DMS 273 treated with DMSO at 0.1 percent for 48 hours (cell line): Measurements from ENCODE around the gene SYNDIG1.

Experiments
- DNase-seq: peaks from one replicate; lab custom pipeline; 2025; lab: John Stamatoyannopoulos, UW

Gene SYNDIG1

DNA sequence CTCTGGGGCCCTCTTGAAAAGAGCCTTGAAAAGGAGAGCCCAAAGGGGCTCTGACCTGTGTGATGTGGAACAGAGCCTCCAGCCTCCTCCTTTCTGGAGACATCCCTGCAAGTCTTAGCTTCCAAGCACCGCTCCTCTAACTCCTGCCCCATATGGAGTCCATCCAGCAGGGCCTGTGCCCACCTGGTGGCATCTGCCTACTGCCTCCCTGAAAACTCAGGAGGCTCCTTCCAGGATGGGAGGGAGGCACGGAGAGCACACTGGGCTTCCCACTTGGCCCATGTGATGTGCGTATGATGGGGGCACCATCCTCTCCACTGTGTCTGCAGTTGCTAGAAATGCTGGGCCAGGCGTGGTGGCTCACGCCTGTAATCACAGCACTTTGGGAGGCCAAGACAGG is 98.1 kb downstream of the SYNDIG1 start:
- no peak for DNase-seq

DNA sequence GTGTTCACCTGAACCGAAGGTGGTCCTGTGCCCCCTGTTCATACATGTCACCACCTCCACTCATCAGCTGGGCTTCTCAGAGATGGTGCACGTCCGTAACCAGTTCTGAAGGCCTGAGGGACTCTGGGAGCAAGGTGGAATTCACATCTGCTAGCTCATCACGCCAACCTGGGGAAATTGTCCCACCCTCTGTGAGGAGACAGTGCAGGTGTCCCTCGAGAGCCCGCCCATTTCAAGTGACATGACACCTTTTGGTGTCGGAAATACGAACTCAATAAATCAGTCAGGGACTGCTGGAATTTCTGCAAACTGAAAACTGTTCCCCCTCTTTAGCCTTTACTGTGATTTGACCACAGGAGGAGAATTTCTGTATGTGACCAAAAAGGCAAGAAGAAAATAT is 99.4 kb downstream of the SYNDIG1 start:
- no peak for DNase-seq

DNA sequence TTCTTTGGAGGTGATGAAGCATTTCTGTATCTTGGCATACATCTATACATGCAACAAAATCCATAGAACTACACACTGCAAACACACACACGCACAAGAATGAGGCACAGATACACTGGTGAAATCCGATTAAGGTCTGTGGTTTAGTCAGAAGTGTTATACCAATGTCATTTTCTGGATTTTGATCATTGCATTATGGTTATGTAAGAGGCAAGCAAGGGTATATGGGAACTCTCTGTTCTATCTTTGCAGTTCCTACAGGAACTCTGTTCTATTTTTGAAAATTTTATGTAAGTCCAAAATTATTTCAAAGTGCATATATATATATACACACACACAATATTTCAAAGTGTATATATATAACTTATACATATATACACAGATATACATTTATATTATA is 101.7 kb downstream of the SYNDIG1 start:
- DNase-seq: no peak

DNA sequence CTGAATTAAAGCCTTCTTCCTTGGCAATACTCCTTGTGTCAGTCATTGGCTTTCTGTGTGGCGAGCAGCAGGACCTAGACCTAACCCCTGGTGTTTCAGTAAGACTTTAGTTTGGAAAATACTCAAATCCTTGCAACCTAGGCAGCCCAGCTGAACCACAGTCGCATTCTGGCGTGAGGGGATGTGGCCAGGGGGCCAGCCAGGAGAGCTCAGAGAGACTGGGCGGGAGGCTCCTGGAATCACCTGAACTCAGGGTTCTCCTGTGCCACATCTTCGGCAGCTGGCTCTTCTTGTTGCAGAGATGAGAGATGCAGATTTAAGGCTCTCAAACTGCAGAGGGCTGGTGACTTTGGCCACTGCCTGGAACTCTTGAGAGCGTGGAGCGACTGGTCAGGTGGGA is 102.7 kb downstream of the SYNDIG1 start:
- no peak for DNase-seq

DNA sequence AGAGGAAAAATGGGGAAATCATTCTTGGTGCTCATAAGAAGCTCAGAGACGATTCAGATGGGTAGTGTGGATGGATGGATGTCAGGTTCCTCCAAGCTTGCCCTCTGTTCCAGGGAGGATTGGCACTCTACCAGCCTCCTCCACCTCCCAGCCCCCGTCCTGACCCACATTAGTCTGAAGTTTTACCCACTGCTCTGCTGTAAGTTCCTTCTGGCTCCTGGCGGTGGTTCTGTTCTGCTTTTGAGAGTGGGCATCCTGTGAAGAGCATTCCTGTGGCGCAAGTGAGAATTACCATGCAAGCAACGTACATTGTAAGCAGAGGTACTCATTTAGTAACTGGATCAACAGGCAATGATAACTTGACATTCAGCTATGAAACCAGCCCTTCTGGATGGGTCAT is 103.4 kb downstream of the SYNDIG1 start:
- DNase-seq: no peak

DNA sequence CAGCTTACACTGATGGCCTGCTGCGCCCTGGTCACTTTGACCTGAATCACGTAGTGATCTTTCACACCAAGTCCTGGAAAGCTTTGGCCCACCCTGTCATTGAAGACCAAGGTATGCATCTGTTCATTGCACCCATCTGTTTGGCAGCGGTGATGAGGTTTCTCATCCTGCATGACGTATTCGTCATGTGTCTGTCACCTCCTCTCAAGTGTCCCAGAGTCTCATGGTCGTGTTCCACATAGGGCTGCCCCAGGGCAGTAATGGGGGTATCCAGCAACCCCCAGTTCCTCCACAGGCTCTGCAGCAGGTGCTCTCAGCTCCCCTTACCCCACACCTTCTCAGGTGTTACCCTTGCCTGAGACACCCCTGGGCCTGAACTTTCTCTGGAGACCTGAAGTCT is 104.1 kb downstream of the SYNDIG1 start:
- no peak for DNase-seq

DNA sequence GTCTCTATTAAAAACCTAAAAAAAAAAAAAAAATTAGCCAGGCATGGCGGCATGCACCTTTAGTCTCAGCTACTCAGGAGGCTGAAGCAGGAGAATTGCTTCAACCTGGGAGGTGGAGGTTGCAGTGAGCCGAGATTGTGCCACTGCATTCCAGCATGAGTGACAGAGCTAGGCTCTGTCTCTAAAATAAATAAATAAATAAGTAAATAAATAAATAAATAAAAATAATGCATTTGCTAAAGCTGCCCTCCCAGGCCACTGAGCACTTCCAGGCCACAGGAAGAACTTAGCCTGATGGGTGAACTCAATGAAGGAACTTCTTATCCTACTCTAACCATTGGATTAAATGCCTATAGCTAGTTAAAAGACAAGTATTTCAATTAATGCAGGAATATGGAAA is 104.9 kb downstream of the SYNDIG1 start:
- DNase-seq: no peak

DNA sequence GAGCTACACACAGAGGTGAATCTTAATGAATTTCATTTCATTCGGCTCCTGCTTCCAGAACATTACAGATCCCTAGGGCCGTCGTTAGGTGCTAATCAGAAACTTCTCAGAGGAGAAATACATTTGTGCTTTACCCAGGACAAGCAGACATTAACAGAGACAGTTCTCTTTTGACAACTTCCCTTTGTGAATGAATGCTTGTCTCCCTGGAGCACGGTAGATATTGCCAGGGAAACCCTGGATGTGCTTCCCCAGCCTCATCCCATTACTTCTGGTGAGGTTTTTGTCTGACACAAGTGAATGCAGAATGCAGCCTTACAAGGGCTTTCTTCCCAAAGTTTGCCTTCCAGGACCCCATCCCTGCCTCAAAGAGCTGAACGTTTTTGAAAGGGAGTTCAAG is 105.4 kb downstream of the SYNDIG1 start:
- no peak for DNase-seq

DNA sequence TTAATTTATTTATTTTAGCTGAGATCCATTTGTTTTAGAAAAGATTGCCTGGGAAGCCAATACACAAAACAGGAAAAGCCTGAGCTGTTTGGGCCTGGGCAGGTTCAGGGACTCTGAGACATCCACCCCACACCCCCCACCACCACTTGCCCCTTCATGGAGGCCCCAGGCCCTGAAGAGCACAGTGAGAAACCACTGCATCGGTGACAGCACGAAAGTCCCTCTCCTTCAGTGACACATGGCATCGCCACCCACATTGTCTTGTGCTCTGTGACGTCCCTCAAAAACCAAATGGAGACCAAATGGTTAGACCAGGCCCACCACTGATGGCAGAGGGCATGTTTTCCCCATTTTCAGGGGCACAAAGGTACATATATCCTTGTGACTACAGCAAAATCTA is 106.4 kb downstream of the SYNDIG1 start:
- DNase-seq: no peak

DNA sequence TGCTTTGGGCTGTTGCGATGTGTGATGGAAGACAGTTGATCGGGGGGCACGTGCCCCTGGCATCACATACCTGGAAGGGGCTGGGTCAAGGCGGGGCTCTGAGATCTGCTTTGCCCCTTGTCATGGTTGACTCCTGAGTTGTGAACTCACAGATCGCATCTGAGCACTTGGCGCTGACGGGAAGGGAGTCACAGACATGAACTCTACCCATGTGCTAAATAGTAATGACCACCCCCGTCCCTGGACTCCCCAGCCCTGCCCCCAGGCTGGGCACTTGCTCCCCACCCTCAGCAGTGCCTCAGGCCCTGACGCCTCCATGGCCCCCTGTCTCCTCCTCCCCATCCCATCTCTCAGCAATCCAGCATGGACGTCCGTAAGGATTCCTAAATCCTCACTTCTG is 107.0 kb downstream of the SYNDIG1 start:
- no peak for DNase-seq

DNA sequence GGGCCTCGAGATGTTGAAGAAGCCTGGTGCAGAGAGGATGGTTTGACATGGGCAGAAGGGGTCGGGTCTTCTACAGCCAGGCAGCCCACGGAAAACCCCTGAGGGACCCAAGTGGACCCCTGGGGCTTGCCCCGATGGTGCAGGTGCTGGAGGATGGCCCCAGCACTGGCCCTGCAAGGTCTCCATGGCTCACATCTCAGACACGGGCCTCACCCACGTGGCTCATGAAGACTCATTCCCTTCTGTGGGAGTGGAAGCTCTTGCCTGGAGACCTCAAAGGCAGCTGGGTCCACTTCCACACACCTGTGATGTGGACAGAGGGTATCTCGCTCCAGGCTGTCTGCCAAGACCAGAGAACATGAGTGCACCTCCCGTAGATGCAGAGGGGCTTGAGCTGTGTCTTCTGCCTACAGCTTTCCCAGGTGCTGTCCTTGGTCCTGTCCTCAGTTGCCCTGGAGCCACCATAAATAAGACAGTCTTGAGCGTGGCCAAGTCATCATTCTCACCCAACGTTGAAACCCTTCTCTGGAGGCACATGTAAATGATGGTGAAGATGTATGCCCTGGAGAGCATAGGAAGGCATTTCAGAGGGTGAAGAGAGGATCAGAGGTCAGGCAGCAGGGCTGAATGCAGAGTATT is 108.0 kb downstream of the SYNDIG1 start:
- no peak for DNase-seq

DNA sequence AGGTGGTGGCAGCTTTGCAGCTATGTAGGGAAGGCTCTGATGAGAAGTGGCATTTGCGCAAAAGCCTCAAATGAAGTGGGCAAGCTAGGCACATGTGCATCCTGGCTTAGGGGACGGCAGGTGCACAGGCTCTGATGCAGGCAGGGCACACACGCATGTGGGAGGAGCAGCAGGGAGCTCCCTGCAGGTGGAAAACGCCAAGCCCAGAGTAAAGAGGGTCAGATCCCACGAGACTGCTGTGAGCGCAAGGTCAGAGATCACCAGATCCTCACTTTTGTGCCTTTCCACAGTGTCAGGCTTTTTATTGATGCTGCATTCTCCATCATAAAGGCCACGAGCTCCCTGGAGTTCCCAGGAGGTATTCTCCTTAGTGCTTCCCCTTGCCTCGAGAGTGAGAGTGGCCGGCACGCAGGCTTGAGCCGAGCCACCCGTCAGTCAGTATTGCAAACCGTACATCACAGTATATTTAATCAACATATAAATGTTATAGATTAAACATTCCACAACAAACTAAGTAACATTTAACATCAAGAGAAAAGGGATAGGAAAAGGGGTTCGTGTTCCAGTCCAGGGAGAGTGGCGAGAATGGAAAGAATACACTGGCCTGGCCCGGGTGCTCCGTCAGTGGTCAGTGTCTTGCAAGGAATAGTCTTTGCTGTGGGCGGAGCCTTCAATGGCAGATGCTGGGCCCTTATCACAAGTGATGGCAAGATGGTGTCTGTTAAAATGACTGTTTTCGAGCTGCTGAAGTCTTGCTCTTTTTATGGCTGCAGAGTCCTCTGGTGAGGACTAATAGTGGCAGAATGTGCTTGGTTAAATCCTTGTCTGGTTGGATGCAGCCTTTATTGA is 109.4 kb downstream of the SYNDIG1 start:
- no peak for DNase-seq

DNA sequence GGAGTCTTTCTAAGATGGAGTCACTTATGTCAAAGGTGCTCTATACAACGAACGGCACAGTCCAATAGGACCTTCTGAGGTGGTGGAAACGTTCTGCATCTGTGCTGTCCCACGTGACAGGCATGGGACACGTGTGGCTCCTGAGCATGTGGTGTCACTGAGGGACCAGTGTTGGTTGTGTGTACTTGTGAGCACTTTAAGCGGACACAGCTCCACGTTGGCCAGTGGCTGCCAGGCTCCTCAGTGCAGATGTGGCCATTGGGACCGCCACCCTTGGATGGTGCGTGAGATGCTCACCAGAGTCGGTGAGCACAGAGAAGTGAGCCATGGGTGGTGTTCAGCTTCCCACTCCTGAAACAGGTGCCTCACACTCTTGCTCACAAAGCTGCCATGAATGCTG is 110.0 kb downstream of the SYNDIG1 start:
- DNase-seq: no peak

DNA sequence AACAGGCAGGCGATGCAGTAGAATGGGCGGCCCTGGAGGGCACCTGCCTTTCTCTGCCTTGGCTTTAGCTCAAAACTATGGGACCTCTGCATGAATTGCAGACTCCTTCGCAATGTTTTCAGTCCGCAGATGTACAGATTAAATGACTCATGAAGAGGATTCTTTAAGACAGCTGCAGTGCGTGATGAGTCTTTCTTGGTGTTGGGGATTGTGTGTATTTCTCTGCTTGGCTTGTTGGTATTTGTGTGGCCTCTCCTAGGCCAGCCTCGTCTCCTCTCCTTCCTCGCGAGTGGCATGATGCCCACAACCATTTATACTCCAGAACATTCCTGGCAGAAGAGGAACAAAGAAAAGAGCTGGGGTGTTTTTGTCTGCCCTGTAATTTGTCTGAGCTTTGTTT is 110.6 kb downstream of the SYNDIG1 start:
- no peak for DNase-seq

DNA sequence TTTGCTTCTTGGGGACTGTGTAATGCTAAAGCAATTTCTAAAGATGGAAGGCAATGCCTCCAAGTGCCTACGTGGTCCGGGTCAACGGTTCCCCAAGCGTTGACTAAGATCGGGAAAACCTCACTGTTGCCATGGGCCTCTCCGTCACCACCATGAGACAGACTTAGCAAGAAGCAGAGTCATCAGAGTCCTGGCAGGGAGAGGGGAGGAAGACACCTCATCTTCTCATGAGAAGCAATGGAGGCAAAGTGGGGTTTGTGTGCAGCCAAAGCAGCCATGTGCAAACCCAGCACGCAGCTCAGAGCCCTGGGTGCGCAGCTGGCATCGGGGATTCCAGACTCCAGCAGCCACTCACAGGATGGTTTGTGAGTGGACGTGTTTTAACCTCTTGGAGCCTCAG is 111.4 kb downstream of the SYNDIG1 start:
- DNase-seq: no peak

DNA sequence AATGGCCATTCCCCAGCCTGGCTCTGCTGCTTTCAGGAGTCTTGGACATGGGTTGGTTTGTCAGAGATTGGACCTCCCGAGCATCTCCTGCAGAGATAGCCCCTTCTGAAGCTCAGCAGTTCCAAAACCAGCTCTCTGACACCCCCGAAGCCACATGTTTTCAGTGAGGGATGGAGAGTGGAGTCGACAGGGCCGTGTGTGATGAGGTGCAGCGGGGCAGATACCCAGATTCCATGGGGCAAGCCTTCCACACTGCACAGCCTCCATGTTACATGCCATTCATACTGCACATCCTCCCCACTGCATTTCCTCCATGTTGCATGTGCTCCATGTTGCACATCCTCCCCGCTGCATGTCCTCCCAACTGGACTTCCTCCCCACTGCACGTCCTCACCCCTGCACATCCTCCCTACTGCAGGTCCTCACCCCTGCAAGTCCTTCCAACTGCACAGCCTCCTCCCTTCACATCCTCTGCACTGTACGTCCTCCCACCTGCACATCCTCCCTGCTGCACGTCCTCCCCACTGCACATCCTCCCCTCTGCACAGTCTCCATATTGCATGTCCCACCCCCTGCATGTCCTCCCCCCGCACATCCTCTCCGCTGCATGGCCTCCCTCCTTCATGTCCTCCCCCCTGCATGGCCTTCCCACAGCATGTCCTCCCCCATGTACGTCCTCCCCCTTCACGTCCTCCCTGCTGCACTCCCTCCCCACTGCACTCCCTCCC is 112.2 kb downstream of the SYNDIG1 start:
- DNase-seq: no peak

DNA sequence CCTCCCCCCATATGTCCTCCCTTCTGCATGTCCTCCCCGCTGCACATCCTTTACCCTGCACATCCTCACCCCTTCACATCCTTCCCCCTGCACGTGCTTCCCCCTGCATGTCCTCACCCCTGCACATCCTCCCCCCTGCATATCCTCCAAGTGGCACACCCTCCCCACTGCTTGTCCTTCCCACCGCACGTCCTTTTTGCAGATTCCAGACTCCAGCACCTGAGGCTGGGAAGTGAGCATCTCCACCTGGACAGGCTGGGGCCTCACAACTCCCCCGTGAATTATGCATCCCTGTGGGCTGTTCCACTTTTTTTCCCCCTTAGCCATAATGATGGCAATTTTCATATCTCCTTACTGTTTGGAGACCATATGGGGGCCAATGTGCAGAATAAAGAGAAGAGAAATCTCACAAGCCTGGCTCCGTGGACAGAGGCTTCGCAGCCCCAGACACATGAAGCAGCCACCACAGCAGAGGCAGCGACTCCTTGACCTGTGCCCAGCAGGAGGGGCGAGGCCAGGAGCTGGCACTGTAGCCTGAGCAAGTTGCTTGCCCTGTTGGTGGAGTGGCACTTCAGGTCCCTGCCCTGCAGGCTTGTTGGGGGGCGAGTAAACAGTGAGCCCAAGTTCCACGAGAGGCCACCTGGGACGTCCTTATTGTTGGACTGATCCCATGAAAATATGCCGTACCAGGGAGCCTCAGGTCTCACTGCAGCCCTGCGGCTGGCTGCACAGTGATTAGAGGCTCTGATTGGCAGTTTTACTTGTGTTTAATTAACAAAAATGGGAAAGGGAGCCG is 113.1 kb downstream of the SYNDIG1 start:
- no peak for DNase-seq

DNA sequence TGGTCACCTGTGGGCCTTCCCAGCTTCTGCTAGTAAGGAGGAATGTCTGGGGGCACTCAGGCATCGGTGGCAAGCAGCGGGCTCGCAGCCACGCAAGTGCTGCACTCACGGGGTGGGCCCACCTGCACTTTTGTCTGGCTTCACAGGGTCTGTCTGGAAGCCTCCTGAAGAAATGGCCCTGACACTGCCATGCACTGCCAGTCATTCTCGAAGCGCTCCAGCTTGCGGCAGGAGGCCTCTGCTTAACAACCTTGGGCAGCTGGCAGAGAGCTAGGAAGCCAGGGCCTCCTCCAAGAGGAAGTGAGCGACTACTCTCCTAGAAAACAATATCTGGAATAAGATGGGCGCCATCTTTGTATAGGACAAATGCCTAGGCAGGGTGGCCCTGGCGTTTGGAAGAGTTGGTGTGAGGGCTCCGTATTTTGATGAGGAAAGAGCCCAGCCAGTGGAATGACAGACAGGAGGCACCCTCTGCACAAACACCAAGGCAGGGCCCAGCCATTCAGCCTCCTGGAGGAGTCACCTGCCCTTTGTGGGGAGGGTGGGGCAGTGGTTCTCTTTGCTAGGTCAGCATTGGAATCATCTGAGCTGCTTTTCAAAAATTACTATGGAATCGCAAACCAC is 113.9 kb downstream of the SYNDIG1 start:
- no peak for DNase-seq

DNA sequence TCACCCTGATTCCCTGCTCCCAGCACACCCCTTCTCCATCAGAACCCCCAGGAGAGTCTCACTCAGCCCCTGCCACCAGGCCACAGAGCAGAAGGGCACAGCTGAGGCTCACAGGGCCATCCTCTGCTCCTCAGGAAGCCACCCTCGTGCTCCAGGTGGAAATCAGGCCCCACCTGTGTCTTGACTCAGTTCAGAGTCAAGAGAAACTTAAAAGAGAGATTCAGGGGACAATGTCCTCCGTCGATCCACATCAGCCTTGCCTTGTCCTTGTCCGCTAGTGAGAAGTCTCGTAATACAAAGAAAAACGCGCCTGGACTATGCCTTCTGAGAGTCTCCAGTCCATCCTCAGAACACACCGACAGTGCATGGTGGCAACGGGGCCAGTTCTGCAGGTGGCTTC is 114.6 kb downstream of the SYNDIG1 start:
- no peak for DNase-seq

DNA sequence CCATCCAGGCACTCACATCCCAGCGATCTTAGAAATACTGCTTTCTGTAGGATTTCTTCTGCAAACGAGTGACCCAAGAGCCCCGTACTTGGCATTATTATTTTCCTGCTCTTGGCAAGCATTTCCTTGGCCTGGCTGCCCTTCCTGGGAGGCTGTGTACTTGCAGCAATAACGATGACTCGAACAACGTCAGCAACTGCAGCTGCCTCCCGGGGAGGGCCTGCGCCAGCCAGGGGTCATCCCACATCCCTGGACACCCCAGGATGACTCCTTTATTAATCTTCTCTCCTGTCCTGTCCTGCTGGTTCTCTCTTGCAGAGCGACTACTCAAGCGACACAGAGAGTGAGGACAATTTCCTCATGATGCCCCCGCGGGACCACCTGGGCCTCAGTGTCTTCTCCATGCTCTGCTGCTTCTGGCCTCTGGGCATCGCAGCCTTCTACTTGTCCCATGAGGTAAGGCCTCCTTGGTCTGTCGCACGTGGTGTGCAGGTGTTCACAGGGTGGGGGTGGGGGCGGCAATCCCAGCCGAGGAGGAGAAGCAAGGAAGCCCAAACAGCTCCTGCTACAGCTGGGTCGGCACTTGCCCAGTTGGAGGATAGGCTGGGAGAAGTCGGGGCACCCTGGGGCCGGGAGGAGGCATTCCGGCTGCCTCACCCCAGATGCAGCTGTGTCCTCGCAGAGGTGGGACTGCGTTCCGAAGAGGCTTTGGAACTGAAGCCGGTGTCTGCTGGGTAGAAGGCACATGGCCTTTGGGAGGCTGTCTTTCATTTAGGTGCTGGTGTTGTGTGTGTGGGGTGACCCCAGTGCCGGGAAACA is 115.3 kb downstream of the SYNDIG1 start:
- DNase-seq: no peak
